ENCODE data around the gene CABP1. TPM values are rescaled to one million over a fixed set of nuclear protein-coding genes. Genes with fewer than 3 reads are reported as not detected.

The CABP1 gene
- total and polyA plus RNA-seq, 2 experiments from 2014 or later: 5.1 to 5.2 TPM

- peaks cover 22% of the 10 kb centered on the region for H3K27me3 ChIP-seq (ENCODE audit: insufficient read depth)
- DNase-seq (ENCODE audit: low spot score) (no peak), ATAC-seq (no peak)
- no peak overlapping the region for H3K4me3 ChIP-seq
- Mint-ChIP-seq H3K9me3 (no peaks in the 10 kb centered on the region), H3K4me3 (no peak overlapping the region), H3K27me3 (ENCODE audit: insufficient read depth, low read depth, poor library complexity) (peaks cover 28% of the 10 kb centered on the region), H3K27ac (no peak overlapping the region), H3K4me1 (peaks cover 34% of the 10 kb centered on the region), H3K36me3 (ENCODE audit: low read depth) (no peaks in the 10 kb centered on the region; the same call in 2 of the 3 replicates)
- no peaks in the 10 kb centered on the region for H3K9me2 ChIP-seq (ENCODE audit: insufficient read depth)
- H3K4me2 ChIP-seq: no peak overlapping the region
- no peak overlapping the region for H2AFZ ChIP-seq
- H3F3A ChIP-seq (replicated peaks; ENCODE audit: low read depth): peaks cover 17% of the 10 kb centered on the region; the same call in 1 of the 2 replicates
- H3K27ac ChIP-seq (ENCODE audit: low read depth): no peak overlapping the region
- H3K79me2 ChIP-seq (replicated peaks; ENCODE audit: insufficient read depth): no peaks in the 10 kb centered on the region
- H4K20me1 ChIP-seq (replicated peaks; ENCODE audit: insufficient read depth): peaks cover 8% of the 10 kb centered on the region; the same call in 1 of the 2 replicates
- TF ChIP-seq NANOG (IDR thresholded peaks at IDR 0.05; ENCODE audit: borderline replicate concordance): no peak
- no peak for TF ChIP-seq ZNF462 (CRISPR knock-in tag; IDR thresholded peaks at IDR 0.05)
- no peak for TF ChIP-seq ZNF331 (CRISPR knock-in tag; IDR thresholded peaks at IDR 0.05; ENCODE audit: low read depth)
- no peak for TF ChIP-seq REST (IDR thresholded peaks at IDR 0.05; ENCODE audit: unreplicated experiment)
- TF ChIP-seq EZH2 (IDR thresholded peaks at IDR 0.05; ENCODE audit: low read depth, unreplicated experiment): no peak
- TF ChIP-seq CREB1 (CRISPR knock-in tag; IDR thresholded peaks at IDR 0.05; ENCODE audit: low read depth): no peak
- TF ChIP-seq CTCF (conservative IDR thresholded peaks at IDR 0.05; ENCODE audit: low read depth in 2 of 2): no peak
- TF ChIP-seq POLR2AphosphoS5 (IDR thresholded peaks at IDR 0.05; ENCODE audit: low read depth): no peak
- TF ChIP-seq EZH2phosphoT487 (IDR thresholded peaks at IDR 0.05; ENCODE audit: unreplicated experiment): no peak
- TF ChIP-seq ETS1 (IDR thresholded peaks at IDR 0.05): no peak
- no peak for TF ChIP-seq STAT1 (IDR thresholded peaks at IDR 0.05; ENCODE audit: unreplicated experiment)
- TF ChIP-seq ZNF114 (CRISPR knock-in tag; IDR thresholded peaks at IDR 0.05): no peak
- TF ChIP-seq JUNB (IDR thresholded peaks at IDR 0.05; ENCODE audit: unreplicated experiment): no peak
- peaks cover 21% of the 10 kb centered on the region for H3K4me1 ChIP-seq (ENCODE audit: insufficient read depth)
- no peaks in the 10 kb centered on the region for H3K36me3 ChIP-seq (ENCODE audit: insufficient read depth)
Observed at GRCh38 chr12:120646044-120646443, 5.6 kb downstream of the CABP1 start.

Data from GM23338 (cell line).